Natural killer cell (primary cell): ENCODE measurements around the gene WFS1. TPM values are rescaled to one million over a fixed set of nuclear protein-coding genes. Genes with fewer than 3 reads are reported as not detected.

Source experiments
- ATAC-seq, 3 donors: fragments of 150-1000 bp in 2 of 3; fragments of 200-7000 bp in 1 of 3; cut with Tn5 transposase; 1 replicate in 1 of 3; 2 replicates in 2 of 3; pipeline ENCODE4 v1.10.0; 2021; ENCODE audit warnings: mild to moderate bottlenecking in 2 of 3, moderate library complexity in 2 of 3
- DNase-seq, 2 donors: peaks; one replicate each; pipeline versions ENCODE4 v3.0.0 to v3.0.0-alpha.2; 2013 to 2021; ENCODE audit warnings: mixed read lengths in 1 of 2
- H3K27ac ChIP-seq: one replicate; pipeline ENCODE4 v1.5.1; 2013; ENCODE audit warnings: mild to moderate bottlenecking, low read length
- H3K27me3 ChIP-seq: one replicate; pipeline ENCODE4 v1.6.1; 2013; ENCODE audit warnings: low read length; ENCODE audit not compliant: control insufficient read depth, insufficient read depth
- H3K36me3 ChIP-seq: one replicate; pipeline ENCODE4 v1.6.1; 2013; ENCODE audit warnings: low read length; ENCODE audit not compliant: control insufficient read depth, insufficient read depth
- H3K4me1 ChIP-seq: one replicate; pipeline ENCODE4 v1.6.1; 2013; ENCODE audit warnings: low read length; ENCODE audit not compliant: control insufficient read depth, insufficient read depth
- H3K4me3 ChIP-seq: one replicate; pipeline ENCODE4 v1.5.1; 2013; ENCODE audit warnings: low read length
- H3K9me3 ChIP-seq: one replicate; pipeline ENCODE4 v1.6.1; 2013; ENCODE audit warnings: low read length; ENCODE audit not compliant: control insufficient read depth, insufficient read depth
- H3K27ac Mint-ChIP-seq, 2 donors: one replicate each; pipeline ENCODE4 v1.8.0; 2022; ENCODE audit warnings: mild to moderate bottlenecking in 2 of 2, mixed read lengths in 2 of 2, moderate library complexity in 1 of 2
- H3K27me3 Mint-ChIP-seq, 2 donors: one replicate each; pipeline ENCODE4 v1.8.0; 2022; ENCODE audit warnings: low read depth in 2 of 2, mixed read lengths in 2 of 2
- H3K36me3 Mint-ChIP-seq: one replicate; pipeline ENCODE4 v1.8.0; 2022; ENCODE audit warnings: mixed read lengths
- H3K4me1 Mint-ChIP-seq, 2 donors: one replicate each; pipeline ENCODE4 v1.8.0; 2022; ENCODE audit warnings: mixed read lengths in 2 of 2
- H3K4me3 Mint-ChIP-seq: one replicate; pipeline ENCODE4 v1.8.0; 2022; ENCODE audit warnings: mild to moderate bottlenecking, moderate library complexity, mixed read lengths
- H3K9me3 Mint-ChIP-seq, 2 donors: one replicate each; pipeline ENCODE4 v1.8.0; 2022; ENCODE audit warnings: mixed read lengths in 2 of 2
- CTCF ChIP-seq: fragments of 200-600 bp; IDR thresholded peaks from one replicate; pipeline ENCODE4 v1.8.0; 2022; ENCODE audit warnings: antibody characterized with exemption
- WGBS: methylation state at CpG from one replicate; pipeline ENCODE4 v1.1.7; 2013; ENCODE audit warnings: missing lambda C conversion rate; ENCODE audit not compliant: insufficient coverage; 5-methylcytosine and 5-hydroxymethylcytosine counted together
- intact Hi-C: fragments of 100-400 bp; cut with micrococcal nuclease; formaldehyde crosslinking; loops from one replicate; pipeline ENCODE4 v1.14.2; 2022
- total RNA-seq, 4 donors: library from RNA; stranded (reverse); fragments of 120-200 nt in 1 of 4; gene quantifications; one replicate each; pipeline versions ENCODE4 v1.2.3 to v1.2.4, GENCODE V29; 2013 to 2022

Gene WFS1
- total RNA-seq, 3 donors from 2014 or later (not counting 1 experiment from before 2014, with no cell fraction given) = 3.0 to 5.6 (median 3.5) TPM

GRCh38 chr4:6275898-6276806 is 6.5 kb downstream of the WFS1 start:
- no peaks in the 10 kb centered on the region for H3K27me3 ChIP-seq
- peaks cover 13 to 20% of the 10 kb centered on the region in 2 donors for H3K4me1 Mint-ChIP-seq
- H3K9me3 ChIP-seq = no peaks in the 10 kb centered on the region
- intact Hi-C loops = no loop called here
- H3K4me3 Mint-ChIP-seq = no peak overlapping the region
- H3K27me3 Mint-ChIP-seq = peaks cover 0 to 10% of the 10 kb centered on the region in 2 donors
- peaks cover 20% of the 10 kb centered on the region for H3K4me1 ChIP-seq
- DNase-seq = no peak
- H3K36me3 ChIP-seq = no peaks in the 10 kb centered on the region
- H3K9me3 Mint-ChIP-seq = no peaks in the 10 kb centered on the region
- no peak overlapping the region for H3K27ac Mint-ChIP-seq
- H3K4me3 ChIP-seq = no peak overlapping the region
- no peaks in the 10 kb centered on the region for H3K36me3 Mint-ChIP-seq
- TF ChIP-seq CTCF = no peak
- no peak overlapping the region for H3K27ac ChIP-seq
- ATAC-seq = no peak
- WGBS = 90% methylated on average over 22 of the region's 22 CpGs

- no peak overlapping the region for H3K4me3 Mint-ChIP-seq
- no peak overlapping the region for H3K27ac Mint-ChIP-seq
- H3K27me3 ChIP-seq = no peaks in the 10 kb centered on the region
Observed at GRCh38 chr4:6277139-6277802, 7.6 kb downstream of the WFS1 start.

GRCh38 chr4:6277935-6278800 is 8.5 kb downstream of the WFS1 start:
- no peak for DNase-seq
- intact Hi-C loops = no loop called here
- no peak for TF ChIP-seq CTCF
- Histone ChIP-seq H3K36me3 (no peaks in the 10 kb centered on the region), H3K27me3 (no peaks in the 10 kb centered on the region), H3K4me3 (no peak overlapping the region), H3K27ac (no peak overlapping the region), H3K9me3 (no peaks in the 10 kb centered on the region), H3K4me1 (peaks cover 20% of the 10 kb centered on the region)
- WGBS = 58% methylated on average over 21 of the region's 21 CpGs
- peak; percentile 1 to 32 (median 26) for ATAC-seq
- Mint-ChIP-seq H3K27ac (peak overlapping the region in 1 of 2 donors; percentile 41), H3K4me1 (peaks cover 8 to 12% of the 10 kb centered on the region in 2 donors), H3K36me3 (no peaks in the 10 kb centered on the region), H3K27me3 (peaks cover 0 to 4% of the 10 kb centered on the region in 2 donors), H3K9me3 (no peaks in the 10 kb centered on the region), H3K4me3 (peak overlapping the region; percentile 61)

More at GRCh38 chr4:6277139-6277802, 7.6 kb downstream of the WFS1 start:
- Mint-ChIP-seq H3K36me3 (no peaks in the 10 kb centered on the region), H3K27me3 (peaks cover 0 to 4% of the 10 kb centered on the region in 2 donors), H3K4me1 (peaks cover 8 to 12% of the 10 kb centered on the region in 2 donors), H3K9me3 (no peaks in the 10 kb centered on the region)
- peaks cover 20% of the 10 kb centered on the region for H3K4me1 ChIP-seq
- 92% methylated on average over 24 of the region's 24 CpGs for WGBS
- H3K9me3 ChIP-seq = no peaks in the 10 kb centered on the region
- H3K36me3 ChIP-seq = no peaks in the 10 kb centered on the region
- DNase-seq (no peak), ATAC-seq (no peak)
- TF ChIP-seq CTCF = no peak
- no peak overlapping the region for H3K27ac ChIP-seq
- intact Hi-C loops = no loop called here
- H3K4me3 ChIP-seq = no peak overlapping the region
